Right lobe of liver (tissue), 6 donors: ENCODE results near the gene XPO4. TPM values are rescaled to one million over a fixed set of nuclear protein-coding genes. Genes with fewer than 3 reads are reported as not detected.

ENCODE experiments used
- ATAC-seq, 4 donors: fragments of 200-7000 bp; cut with Tn5 transposase; one replicate each; pipeline ENCODE4 v1.9.1; 2020; ENCODE audit warnings: mild to moderate bottlenecking in 4 of 4, moderate library complexity in 4 of 4
- DNase-seq, 3 donors: peaks; one replicate each; pipeline ENCODE4 v3.0.0-alpha.2; 2020
- H3K27ac ChIP-seq, 3 donors: fragments of 200-600 bp; one replicate each; pipeline ENCODE4 v1.8.0; 2022
- H3K27me3 ChIP-seq, 2 donors: fragments of 200-600 bp; one replicate each; pipeline ENCODE4 v1.8.0; 2022
- H3K36me3 ChIP-seq, 4 donors: fragments of 200-600 bp; sonication (generic) in 1 of 4; one replicate each; pipeline versions ENCODE4 v1.5.1 to v1.8.0; 2017 to 2022; ENCODE audit warnings: control low read depth in 1 of 4
- H3K4me1 ChIP-seq, 4 donors: fragments of 200-600 bp; sonication (generic) in 1 of 4; one replicate each; pipeline versions ENCODE4 v1.5.1 to v1.8.0; 2017 to 2022; ENCODE audit warnings: control low read depth in 1 of 4
- H3K4me3 ChIP-seq, 3 donors: fragments of 200-600 bp; one replicate each; pipeline ENCODE4 v1.8.0; 2022
- H3K9me3 ChIP-seq, 4 donors: fragments of 200-600 bp; sonication (generic) in 1 of 4; one replicate each; pipeline versions ENCODE4 v1.5.1 to v1.8.0; 2017 to 2022; ENCODE audit warnings: control low read depth in 1 of 4
- CTCF ChIP-seq, 4 donors: fragments of 200-600 bp in 3 of 4; fragments of 450-650 bp in 1 of 4; IDR thresholded peaks; one replicate each; pipeline versions ENCODE4 v1.5.1 to v1.8.0; 2016 to 2022; ENCODE audit warnings: antibody characterized with exemption in 4 of 4, mild to moderate bottlenecking in 2 of 4
- POLR2A ChIP-seq: fragments of 450-650 bp; IDR thresholded peaks from one replicate; pipeline ENCODE4 v1.6.1; 2017; ENCODE audit warnings: antibody characterized with exemption, mild to moderate bottlenecking
- WGBS: methylation state at CpG from one replicate; pipeline ENCODE4 v1.1.6; 2018; ENCODE audit warnings: low coverage, low lambda C conversion rate; ENCODE audit not compliant: insufficient coverage; ENCODE audit errors: missing lambda C conversion rate; 5-methylcytosine and 5-hydroxymethylcytosine counted together
- intact Hi-C, 2 donors: fragments of 100-400 bp; cut with DNase I; formaldehyde crosslinking; loops; one replicate each; pipeline versions ENCODE4 v1.11.2 to v1.14.1; 2022
- total RNA-seq, 6 experiments: library from RNA; depleted of rRNA in 2 of 6; stranded (reverse); fragments of >200 nt in 2 of 6; fragmentation: NEBNext Ultra II Directional in 3 of 6; extraction: Animal tissue kit (Norgen Biotek cat#: 25700) in 3 of 6; gene quantifications; one replicate each; pipeline versions ENCODE4 v1.1.0 to v1.2.4, GENCODE V29; 2016 to 2023
- donor health status: DM: no; HTN: yes; CAD: no.
- donor health status: DM: no; HTN: no; CAD: no.
- donor health status: DM: no; HTN: no; CAD: no.
- donor health status: DM: no; HTN: yes; CAD: no.
- donor health status: DM: no; HTN: yes; CAD: no.

XPO4 gene
- total RNA-seq, 6 experiments from 2014 or later, result 4.4 to 9.9 (median 7.2) TPM

GRCh38 chr13:20728579-20729311, 173.8 kb downstream of the XPO4 start:
- Histone ChIP-seq H3K27me3 (no peaks in the 10 kb centered on the region), H3K36me3 (no peaks in the 10 kb centered on the region), H3K4me1 (peaks cover 0 to 6% (median 0%) of the 10 kb centered on the region in 4 donors), H3K4me3 (no peak overlapping the region), H3K9me3 (no peaks in the 10 kb centered on the region), H3K27ac (no peak overlapping the region)
- 87% methylated on average over 8 of the region's 14 CpGs for WGBS
- no peak for DNase-seq
- intact Hi-C loops, result no loop called here
- ATAC-seq, result no peak
- TF ChIP-seq POLR2A (no peak), CTCF (IDR thresholded peaks at IDR 0.05) (no peak)

- no peak overlapping the region for H3K27ac ChIP-seq
- H3K4me3 ChIP-seq, result no peak overlapping the region
- DNase-seq (no peak), ATAC-seq (no peak)
- H3K36me3 ChIP-seq, result no peaks in the 10 kb centered on the region
- no peaks in the 10 kb centered on the region for H3K27me3 ChIP-seq
- H3K4me1 ChIP-seq, result peaks cover 0 to 6% (median 0%) of the 10 kb centered on the region in 4 donors
- TF ChIP-seq CTCF (IDR thresholded peaks at IDR 0.05), result no peak
- TF ChIP-seq POLR2A, result no peak
- intact Hi-C loops, result no loop called here
- 0% methylated on average over 1 of the region's 6 CpGs for WGBS
- H3K9me3 ChIP-seq, result no peaks in the 10 kb centered on the region
Observed at GRCh38 chr13:20727856-20728255, 174.7 kb downstream of the XPO4 start.

Other genes starting within 250 kb of the XPO4 start
- gene IL17D, start 199.0 kb downstream of the XPO4 start, total RNA-seq, result under 1 TPM in 3 of 6 experiments, not detected in 3; 0.19 to 0.64 (median 0.42) TPM
- 10 to 100 TPM in 1 of 6 experiments, 1 to 10 TPM in 5; 5.5 to 10.3 (median 6.3) TPM for gene EEF1AKMT1, start 128.8 kb downstream of the XPO4 start, total RNA-seq
- gene LATS2, start 158.8 kb upstream of the XPO4 start, total RNA-seq, result 10 to 100 TPM in 2 of 6 experiments, 1 to 10 TPM in 4; 6.8 to 12.8 (median 8.7) TPM
- 100 to 1,000 TPM in 3 of 6 experiments, 10 to 100 TPM in 3; 33.1 to 119 (median 95.6) TPM for gene SAP18, start 237.4 kb upstream of the XPO4 start, total RNA-seq